ENCODE measurements around the gene SFTPA2. TPM values are rescaled to one million over a fixed set of nuclear protein-coding genes. Genes with fewer than 3 reads are reported as not detected.

Gene SFTPA2
- total RNA-seq, 3 donors from 2014 or later = 0.98 TPM; not detected in 2

GRCh38 chr10:79507440-79508167 lies 52.6 kb downstream of the SFTPA2 start:
- Histone ChIP-seq H3K4me1 (no peaks in the 10 kb centered on the region), H3K4me3 (no peak overlapping the region), H3K36me3 (no peaks in the 10 kb centered on the region), H3K27me3 (no peaks in the 10 kb centered on the region), H3K27ac (no peak overlapping the region), H3K9me3 (no peaks in the 10 kb centered on the region)
- TF ChIP-seq CTCF (IDR thresholded peaks at IDR 0.05) (no peak), POLR2A (IDR thresholded peaks at IDR 0.05) (no peak), POLR2AphosphoS5 (IDR thresholded peaks at IDR 0.05) (no peak)
- intact Hi-C loops (cut with DNase I; ENCODE audit: low total_unique reads) = no loop called here
- DNase-seq (ENCODE audit: low spot score in 2 of 2) = no peak

Other genes starting within 250 kb of the SFTPA2 start
- gene PPIF, start 212.9 kb downstream of the SFTPA2 start, total RNA-seq = 10 to 100 TPM; 16.0 to 39.3 (median 30.7) TPM
- 10 to 100 TPM; 18.7 to 50.8 (median 48.8) TPM for gene ZCCHC24, start 114.8 kb downstream of the SFTPA2 start, total RNA-seq
- gene EIF5AL1, start 47.9 kb downstream of the SFTPA2 start, total RNA-seq = under 1 TPM; under 0.01 to 0.16 (median 0.15) TPM
- gene SFTPA1, start 50.5 kb upstream of the SFTPA2 start, total RNA-seq = not detected
- gene NUTM2B, start 142.8 kb upstream of the SFTPA2 start, total RNA-seq = under 1 TPM; 0.16 to 0.59 (median 0.33) TPM